KMS-11 (cell line): ENCODE data around the gene DKK1.

Experiments
- H2AFZ ChIP-seq: fragments of 200-600 bp; sonication (generic); 2 replicates; pipeline ENCODE4 v1.6.1; 2016; ENCODE audit warnings: antibody characterized with exemption, mixed run types, low read depth
- H3K27ac ChIP-seq: fragments of 200-600 bp; sonication (generic); 2 replicates; pipeline ENCODE4 v1.6.1; 2016; ENCODE audit warnings: mild to moderate bottlenecking, mixed run types
- H3K27me3 ChIP-seq: fragments of 200-600 bp; sonication (generic); 2 replicates; pipeline ENCODE4 v1.6.1; 2017; ENCODE audit warnings: mild to moderate bottlenecking, low read depth, mixed run types, moderate library complexity; ENCODE audit not compliant: insufficient read depth
- H3K36me3 ChIP-seq: fragments of 200-600 bp; sonication (generic); 2 replicates; pipeline ENCODE4 v1.6.1; 2017; ENCODE audit warnings: mild to moderate bottlenecking, mixed run types; ENCODE audit not compliant: insufficient read depth
- H3K4me1 ChIP-seq: fragments of 200-600 bp; sonication (generic); 2 replicates; pipeline ENCODE4 v1.6.1; 2016; ENCODE audit warnings: mild to moderate bottlenecking, low read depth, mixed run types; ENCODE audit not compliant: poor library complexity, severe bottlenecking
- H3K4me2 ChIP-seq: fragments of 200-600 bp; sonication (generic); 2 replicates; pipeline ENCODE4 v1.7.0; 2016; ENCODE audit warnings: mild to moderate bottlenecking, mixed run types
- H3K4me3 ChIP-seq: fragments of 200-600 bp; sonication (generic); IDR thresholded peaks from 2 replicates; pipeline ENCODE4 v1.6.1; 2017; ENCODE audit warnings: low read depth, low read length, mixed read lengths; ENCODE audit not compliant: insufficient read depth
- H3K79me2 ChIP-seq: fragments of 200-600 bp; sonication (generic); 2 replicates; pipeline ENCODE4 v1.6.1; 2016; ENCODE audit warnings: low read depth, mixed run types; ENCODE audit not compliant: insufficient read depth
- H3K9ac ChIP-seq: fragments of 200-600 bp; sonication (generic); 2 replicates; pipeline ENCODE4 v1.6.1; 2016; ENCODE audit warnings: mild to moderate bottlenecking, mixed run types
- H4K20me1 ChIP-seq: fragments of 200-600 bp; sonication (generic); 2 replicates; pipeline ENCODE4 v1.6.1; 2016; ENCODE audit warnings: mild to moderate bottlenecking, mixed run types; ENCODE audit not compliant: insufficient read depth
- TF ChIP-seq, protein P1 (sequence below): fragments of 200-600 bp; sonication (generic); conservative IDR thresholded peaks from 2 replicates; pipeline ENCODE4 v1.6.1; 2017; ENCODE audit warnings: low read depth, mild to moderate bottlenecking, antibody characterized with exemption, low read length, moderate library complexity, mixed read lengths

Gene DKK1, protein sequence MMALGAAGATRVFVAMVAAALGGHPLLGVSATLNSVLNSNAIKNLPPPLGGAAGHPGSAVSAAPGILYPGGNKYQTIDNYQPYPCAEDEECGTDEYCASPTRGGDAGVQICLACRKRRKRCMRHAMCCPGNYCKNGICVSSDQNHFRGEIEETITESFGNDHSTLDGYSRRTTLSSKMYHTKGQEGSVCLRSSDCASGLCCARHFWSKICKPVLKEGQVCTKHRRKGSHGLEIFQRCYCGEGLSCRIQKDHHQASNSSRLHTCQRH

DNA sequence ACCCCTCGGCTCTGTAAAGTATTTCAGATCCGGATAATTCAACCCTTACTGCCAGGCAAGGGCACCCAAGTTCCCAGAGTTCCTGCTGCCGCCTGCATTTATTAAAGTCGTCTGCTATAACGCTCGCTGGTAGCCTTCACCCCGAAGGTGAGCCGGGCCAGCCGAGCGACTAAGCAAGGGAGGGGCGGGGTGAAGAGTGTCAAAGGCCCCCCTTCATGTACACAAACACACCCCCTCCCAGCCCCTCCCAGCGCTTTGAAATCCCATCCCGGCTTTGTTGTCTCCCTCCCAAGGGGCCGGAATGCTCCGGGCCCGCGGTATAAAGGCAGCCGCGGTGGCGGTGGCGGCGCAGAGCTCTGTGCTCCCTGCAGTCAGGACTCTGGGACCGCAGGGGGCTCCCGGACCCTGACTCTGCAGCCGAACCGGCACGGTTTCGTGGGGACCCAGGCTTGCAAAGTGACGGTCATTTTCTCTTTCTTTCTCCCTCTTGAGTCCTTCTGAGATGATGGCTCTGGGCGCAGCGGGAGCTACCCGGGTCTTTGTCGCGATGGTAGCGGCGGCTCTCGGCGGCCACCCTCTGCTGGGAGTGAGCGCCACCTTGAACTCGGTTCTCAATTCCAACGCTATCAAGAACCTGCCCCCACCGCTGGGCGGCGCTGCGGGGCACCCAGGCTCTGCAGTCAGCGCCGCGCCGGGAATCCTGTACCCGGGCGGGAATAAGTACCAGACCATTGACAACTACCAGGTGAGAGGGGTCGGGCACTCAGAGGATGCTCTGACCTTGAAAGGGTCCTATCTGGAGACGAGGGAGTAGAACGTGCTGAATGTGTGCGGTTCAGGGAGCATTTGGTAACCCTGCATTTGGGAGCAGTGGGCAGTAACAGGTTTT lies at the start of gene DKK1:
TSS of gene DKK1 (plus strand) at position 349 of the 889 bp plus-strand sequence. CDS start at position 503, 154 bp downstream.
- H3K4me1 ChIP-seq: peaks cover 13% of the 10 kb centered on the region
- TF ChIP-seq, protein P1, sequence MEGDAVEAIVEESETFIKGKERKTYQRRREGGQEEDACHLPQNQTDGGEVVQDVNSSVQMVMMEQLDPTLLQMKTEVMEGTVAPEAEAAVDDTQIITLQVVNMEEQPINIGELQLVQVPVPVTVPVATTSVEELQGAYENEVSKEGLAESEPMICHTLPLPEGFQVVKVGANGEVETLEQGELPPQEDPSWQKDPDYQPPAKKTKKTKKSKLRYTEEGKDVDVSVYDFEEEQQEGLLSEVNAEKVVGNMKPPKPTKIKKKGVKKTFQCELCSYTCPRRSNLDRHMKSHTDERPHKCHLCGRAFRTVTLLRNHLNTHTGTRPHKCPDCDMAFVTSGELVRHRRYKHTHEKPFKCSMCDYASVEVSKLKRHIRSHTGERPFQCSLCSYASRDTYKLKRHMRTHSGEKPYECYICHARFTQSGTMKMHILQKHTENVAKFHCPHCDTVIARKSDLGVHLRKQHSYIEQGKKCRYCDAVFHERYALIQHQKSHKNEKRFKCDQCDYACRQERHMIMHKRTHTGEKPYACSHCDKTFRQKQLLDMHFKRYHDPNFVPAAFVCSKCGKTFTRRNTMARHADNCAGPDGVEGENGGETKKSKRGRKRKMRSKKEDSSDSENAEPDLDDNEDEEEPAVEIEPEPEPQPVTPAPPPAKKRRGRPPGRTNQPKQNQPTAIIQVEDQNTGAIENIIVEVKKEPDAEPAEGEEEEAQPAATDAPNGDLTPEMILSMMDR: peak; percentile 90
- H3K4me3 ChIP-seq: no peak within 1 kb of the TSS
- peak within 1 kb of the TSS; percentile 21; the same call in 1 of the 2 replicates for H3K9ac ChIP-seq
- no peaks in the 10 kb centered on the region for H4K20me1 ChIP-seq
- H3K27me3 ChIP-seq: no peaks in the 10 kb centered on the region
- H3K27ac ChIP-seq: no peak within 1 kb of the TSS
- no peaks in the 10 kb centered on the region for H3K36me3 ChIP-seq
- H3K4me2 ChIP-seq: peak within 1 kb of the TSS; percentile 79
- no peaks in the 10 kb centered on the region for H3K79me2 ChIP-seq
- peak within 1 kb of the TSS; percentile 83 for H2AFZ ChIP-seq

DNA sequence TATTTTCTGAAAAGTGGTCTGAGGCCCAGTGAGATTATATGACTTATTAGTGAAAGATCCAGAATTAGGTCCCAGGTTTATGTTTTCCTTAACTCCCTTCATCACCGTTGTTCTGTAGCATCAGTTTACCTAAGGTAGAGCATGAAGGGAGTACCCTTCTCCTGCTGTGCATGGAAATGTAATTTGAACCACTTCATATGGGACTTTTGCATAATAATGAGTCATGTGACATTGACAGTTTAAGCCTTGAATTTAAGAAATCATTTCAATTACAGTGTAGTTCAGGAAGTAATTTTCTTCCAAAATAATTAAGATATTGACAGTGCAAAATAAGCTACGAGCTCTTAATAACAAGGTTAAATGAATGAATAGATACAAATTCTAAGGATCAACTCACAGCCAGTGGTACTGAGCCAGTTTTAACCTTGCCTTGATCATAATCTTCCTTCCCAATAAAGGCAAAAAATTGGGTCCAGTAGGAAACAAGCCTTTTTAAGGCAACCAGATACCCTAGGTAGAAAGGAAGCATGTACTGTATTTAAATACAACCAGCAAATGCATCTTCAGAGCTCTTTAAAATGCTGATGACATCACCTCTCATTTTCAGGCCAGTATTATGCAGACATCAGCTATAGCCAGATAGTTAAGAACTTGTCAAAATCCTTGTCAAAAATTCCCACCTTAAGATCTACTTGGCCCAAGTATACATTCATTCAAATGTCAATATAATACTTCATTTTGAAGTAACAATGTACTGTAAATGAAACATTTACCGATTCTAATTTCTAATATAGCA lies 48.8 kb upstream of the DKK1 start:
- TF ChIP-seq, protein P1: no peak
- H3K27ac ChIP-seq: no peak overlapping the region
- peaks cover 2% of the 10 kb centered on the region for H3K4me1 ChIP-seq
- H2AFZ ChIP-seq: no peak overlapping the region
- H3K4me2 ChIP-seq: no peak overlapping the region
- H3K36me3 ChIP-seq: no peaks in the 10 kb centered on the region
- H3K79me2 ChIP-seq: no peaks in the 10 kb centered on the region
- no peak overlapping the region for H3K4me3 ChIP-seq
- H3K27me3 ChIP-seq: no peaks in the 10 kb centered on the region
- no peaks in the 10 kb centered on the region for H4K20me1 ChIP-seq
- no peak overlapping the region for H3K9ac ChIP-seq

DNA sequence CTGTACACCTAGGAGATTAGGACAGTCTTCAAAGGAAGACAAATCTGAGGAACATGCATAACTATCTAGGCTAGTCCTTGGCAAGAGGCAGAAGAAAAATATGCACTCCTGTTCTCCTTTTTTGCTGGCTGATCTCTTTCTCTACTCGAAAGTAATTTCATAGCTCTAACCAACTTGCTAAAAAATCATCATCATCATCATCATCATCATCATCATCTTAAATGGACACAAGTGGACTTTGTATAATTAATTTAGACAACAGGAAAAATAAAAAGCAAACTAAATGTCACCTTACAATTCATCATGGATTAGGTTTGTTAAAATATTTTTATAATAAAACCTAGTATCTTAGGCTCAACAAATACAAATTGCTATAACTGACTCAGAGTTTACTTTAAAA lies 47.2 kb upstream of the DKK1 start:
- Histone ChIP-seq H3K4me2 (no peak overlapping the region), H3K36me3 (no peaks in the 10 kb centered on the region), H3K27ac (no peak overlapping the region), H3K27me3 (no peaks in the 10 kb centered on the region), H3K79me2 (no peaks in the 10 kb centered on the region), H3K4me3 (no peak overlapping the region), H2AFZ (no peak overlapping the region), H4K20me1 (no peaks in the 10 kb centered on the region), H3K4me1 (no peaks in the 10 kb centered on the region), H3K9ac (no peak overlapping the region)
- TF ChIP-seq, protein P1: no peak

DNA sequence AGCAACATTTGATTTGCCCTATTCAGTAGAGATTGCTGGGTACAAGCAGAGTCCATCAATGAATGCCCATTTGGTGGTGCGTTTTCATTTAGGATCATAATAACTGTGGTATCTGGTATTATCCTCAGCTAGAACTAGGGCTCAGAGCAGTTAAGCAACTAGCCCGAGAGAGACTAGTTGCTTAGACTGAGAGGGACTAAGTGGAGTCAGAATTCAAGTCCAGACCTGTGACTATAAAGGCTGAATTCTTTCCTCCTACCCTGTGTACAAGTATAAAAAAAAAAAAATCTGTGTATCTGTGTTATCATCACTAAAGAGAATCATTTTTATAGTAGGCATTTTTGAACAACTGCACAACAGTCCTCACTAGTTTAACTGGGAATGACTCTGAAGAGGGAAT lies 45.3 kb upstream of the DKK1 start:
- Histone ChIP-seq H3K27me3 (no peaks in the 10 kb centered on the region), H3K9ac (no peak overlapping the region), H3K36me3 (no peaks in the 10 kb centered on the region), H3K4me1 (no peaks in the 10 kb centered on the region), H3K27ac (no peak overlapping the region), H3K4me3 (no peak overlapping the region), H4K20me1 (no peaks in the 10 kb centered on the region), H2AFZ (no peak overlapping the region), H3K79me2 (no peaks in the 10 kb centered on the region), H3K4me2 (no peak overlapping the region)
- TF ChIP-seq, protein P1: no peak
